ENCODE data around the gene HOXD12.

DNA sequence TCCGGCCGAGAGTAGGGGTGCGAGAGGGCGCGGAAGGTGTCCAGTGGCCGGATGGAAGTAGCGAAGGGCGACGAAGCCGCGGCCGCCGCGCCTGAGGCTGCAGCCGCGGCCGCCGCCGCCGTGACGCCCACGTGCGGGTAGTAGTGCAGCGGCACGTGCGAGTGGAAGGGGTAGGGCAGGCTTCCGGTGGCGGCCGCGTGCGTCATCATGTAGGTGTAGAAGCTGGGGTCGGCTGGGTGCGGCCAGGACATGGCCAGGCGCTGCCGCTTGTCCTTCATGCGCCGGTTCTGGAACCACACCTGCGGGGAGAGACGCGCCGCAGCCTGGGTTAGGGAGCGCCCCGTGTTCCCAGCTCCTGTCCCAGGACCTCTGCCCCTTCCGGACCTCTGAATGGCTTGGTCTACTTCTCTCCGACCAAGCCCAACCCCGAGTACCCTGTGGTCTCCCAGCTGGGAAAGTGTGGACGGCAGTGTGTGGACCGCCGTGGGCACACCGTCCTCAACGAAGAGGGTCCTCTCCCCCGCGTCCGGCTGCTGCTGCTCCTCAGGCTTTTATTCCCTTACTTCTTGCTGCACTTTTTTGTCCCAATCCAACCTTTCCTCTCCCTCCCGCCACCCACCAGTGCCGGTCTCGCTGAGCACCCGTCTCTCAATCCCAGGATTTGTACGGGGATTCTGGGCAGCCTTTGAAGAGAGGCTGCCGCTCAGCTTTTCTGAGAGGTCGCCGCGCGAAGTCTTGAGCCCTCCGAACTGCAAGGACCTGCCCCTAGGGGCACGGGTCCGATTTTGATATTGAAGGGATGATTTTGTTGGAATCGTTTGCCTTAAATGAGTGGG is 18.8 kb upstream of the HOXD12 start:
- TF ChIP-seq, protein P1, sequence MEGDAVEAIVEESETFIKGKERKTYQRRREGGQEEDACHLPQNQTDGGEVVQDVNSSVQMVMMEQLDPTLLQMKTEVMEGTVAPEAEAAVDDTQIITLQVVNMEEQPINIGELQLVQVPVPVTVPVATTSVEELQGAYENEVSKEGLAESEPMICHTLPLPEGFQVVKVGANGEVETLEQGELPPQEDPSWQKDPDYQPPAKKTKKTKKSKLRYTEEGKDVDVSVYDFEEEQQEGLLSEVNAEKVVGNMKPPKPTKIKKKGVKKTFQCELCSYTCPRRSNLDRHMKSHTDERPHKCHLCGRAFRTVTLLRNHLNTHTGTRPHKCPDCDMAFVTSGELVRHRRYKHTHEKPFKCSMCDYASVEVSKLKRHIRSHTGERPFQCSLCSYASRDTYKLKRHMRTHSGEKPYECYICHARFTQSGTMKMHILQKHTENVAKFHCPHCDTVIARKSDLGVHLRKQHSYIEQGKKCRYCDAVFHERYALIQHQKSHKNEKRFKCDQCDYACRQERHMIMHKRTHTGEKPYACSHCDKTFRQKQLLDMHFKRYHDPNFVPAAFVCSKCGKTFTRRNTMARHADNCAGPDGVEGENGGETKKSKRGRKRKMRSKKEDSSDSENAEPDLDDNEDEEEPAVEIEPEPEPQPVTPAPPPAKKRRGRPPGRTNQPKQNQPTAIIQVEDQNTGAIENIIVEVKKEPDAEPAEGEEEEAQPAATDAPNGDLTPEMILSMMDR (IDR thresholded peaks at IDR 0.05; ENCODE audit: low read depth, low read length): no peak
- TF ChIP-seq, protein P2, sequence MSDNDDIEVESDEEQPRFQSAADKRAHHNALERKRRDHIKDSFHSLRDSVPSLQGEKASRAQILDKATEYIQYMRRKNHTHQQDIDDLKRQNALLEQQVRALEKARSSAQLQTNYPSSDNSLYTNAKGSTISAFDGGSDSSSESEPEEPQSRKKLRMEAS (IDR thresholded peaks at IDR 0.05; ENCODE audit: low read depth, low read length): no peak
